SK-N-SH (cell line): ENCODE results near the gene ARID4B. TPM values are rescaled to one million over a fixed set of nuclear protein-coding genes. Genes with fewer than 3 reads are reported as not detected.

Source experiments
- CTCF ChIA-PET: fragments of 300-600, 350-600 bp; formaldehyde crosslinking; extraction: SDS; loops from one replicate; lab custom pipeline; 2021; lab: Yijun Ruan, JAX
- POLR2A ChIA-PET: fragments of 350-600 bp; sonication (Branson Sonifier 250); formaldehyde crosslinking; extraction: SDS; loops from one replicate; lab custom pipeline; 2020; ENCODE audit warnings: antibody characterized with exemption, inconsistent platforms; lab: Yijun Ruan, JAX
- DNase-seq: peaks from one replicate; pipeline ENCODE4 v3.0.0; 2012
- H2AFZ ChIP-seq: fragments of 200-600 bp; sonication (generic); 2 replicates; pipeline ENCODE4 v1.8.1; 2016; ENCODE audit warnings: antibody characterized with exemption, mild to moderate bottlenecking, low read depth
- H3F3A ChIP-seq: fragments of 200-600 bp; sonication (generic); replicated peaks from 2 replicates; pipeline ENCODE3; 2016; ENCODE audit warnings: antibody characterized with exemption, mild to moderate bottlenecking; ENCODE audit not compliant: insufficient read depth
- H3K27ac ChIP-seq, 2 experiments: fragments of 200-500 bp in 1 of 2; fragments of 200-600 bp in 1 of 2; sonication (Bioruptor generic) in 1 of 2; sonication (generic), shearing (Covaris generic) in 1 of 2; 2 replicates each; pipeline versions ENCODE4 v1.5.1 to v1.6.1; 2014 to 2016; ENCODE audit warnings: low read depth in 2 of 2, inconsistent platforms in 1 of 2, low read length in 1 of 2, mild to moderate bottlenecking in 1 of 2, mixed read lengths in 1 of 2
- H3K27me3 ChIP-seq: fragments of 200-600 bp; sonication (generic), shearing (Covaris generic); 2 replicates; pipeline ENCODE4 v1.6.1; 2016; ENCODE audit warnings: mixed run types; ENCODE audit not compliant: insufficient read depth
- H3K36me3 ChIP-seq, 2 experiments: fragments of 200-500 bp in 1 of 2; fragments of 200-600 bp in 1 of 2; sonication (Bioruptor generic) in 1 of 2; sonication (generic) in 1 of 2; replicated peaks in 1 of 2; 2 replicates each; pipeline versions ENCODE3 to v1.5.1; 2014 to 2016; ENCODE audit warnings: low read length in 1 of 2, mild to moderate bottlenecking in 1 of 2; ENCODE audit not compliant: insufficient read depth in 2 of 2, control insufficient read depth in 1 of 2
- H3K4me1 ChIP-seq, 2 experiments: fragments of 200-500 bp in 1 of 2; fragments of 200-600 bp in 1 of 2; sonication (Bioruptor generic) in 1 of 2; sonication (generic), shearing (Covaris generic) in 1 of 2; 2 replicates each; pipeline versions ENCODE4 v1.5.1 to v1.6.1; 2014 to 2016; ENCODE audit warnings: low read depth in 1 of 2, low read length in 1 of 2, mixed run types in 1 of 2; ENCODE audit not compliant: insufficient read depth in 2 of 2, control insufficient read depth in 1 of 2
- H3K4me2 ChIP-seq: fragments of 200-600 bp; sonication (generic), shearing (Covaris generic); 2 replicates; pipeline ENCODE4 v1.6.1; 2017; ENCODE audit warnings: mixed run types
- H3K4me3 ChIP-seq, 2 experiments: fragments of 200-500 bp in 1 of 2; fragments of 200-600 bp in 1 of 2; sonication (Bioruptor generic) in 1 of 2; sonication (generic), shearing (Covaris generic) in 1 of 2; 2 replicates each; pipeline versions ENCODE4 v1.5.1 to v1.8.1; 2014 to 2016; ENCODE audit warnings: low read depth in 2 of 2, inconsistent platforms in 1 of 2, low read length in 1 of 2, mild to moderate bottlenecking in 1 of 2, mixed read lengths in 1 of 2, moderate library complexity in 1 of 2
- H3K79me2 ChIP-seq: fragments of 200-600 bp; sonication (generic); 2 replicates; pipeline ENCODE4 v1.8.1; 2017; ENCODE audit warnings: mild to moderate bottlenecking; ENCODE audit not compliant: insufficient read depth
- H3K9ac ChIP-seq: fragments of 200-600 bp; sonication (generic); 2 replicates; pipeline ENCODE4 v1.6.1; 2017; ENCODE audit warnings: mixed run types
- H3K9me2 ChIP-seq: fragments of 200-600 bp; sonication (generic); 2 replicates; pipeline ENCODE4 v1.6.1; 2017; ENCODE audit warnings: mixed run types
- H3K9me3 ChIP-seq: fragments of 200-600 bp; sonication (generic); 2 replicates; pipeline ENCODE4 v1.6.1; 2017; ENCODE audit warnings: mixed run types, mild to moderate bottlenecking, moderate library complexity
- H4K20me1 ChIP-seq: fragments of 200-600 bp; sonication (generic); 2 replicates; pipeline ENCODE4 v1.6.1; 2017; ENCODE audit warnings: mild to moderate bottlenecking, mixed run types; ENCODE audit not compliant: insufficient read depth
- CHD2 ChIP-seq: fragments of 150-350 bp; IDR thresholded peaks from 2 replicates; pipeline ENCODE4 v1.6.1; 2018; ENCODE audit warnings: low read length; ENCODE audit not compliant: partially characterized antibody
- ELF1 ChIP-seq: IDR thresholded peaks from 2 replicates; pipeline ENCODE4 v1.4.0; 2012
- FOSL2 ChIP-seq: IDR thresholded peaks from 2 replicates; pipeline ENCODE4 v1.4.0; 2012; ENCODE audit warnings: low read depth, mild to moderate bottlenecking, moderate library complexity, borderline replicate concordance
- MXI1 ChIP-seq: IDR thresholded peaks from 2 replicates; pipeline ENCODE4 v1.6.1; 2012; ENCODE audit warnings: mild to moderate bottlenecking, low read depth, low read length, improper control_type of control experiment
- POLR2AphosphoS5 ChIP-seq: IDR thresholded peaks from 2 replicates; pipeline ENCODE4 v1.6.1; 2012; ENCODE audit warnings: low read depth, low read length
- RAD21 ChIP-seq: IDR thresholded peaks from 2 replicates; pipeline ENCODE4 v1.6.1; 2012; ENCODE audit warnings: mild to moderate bottlenecking, low read length
- RCOR1 ChIP-seq: fragments of 150-350 bp; IDR thresholded peaks from 2 replicates; pipeline ENCODE4 v1.6.1; 2017; ENCODE audit warnings: antibody characterized with exemption, low read length
- RFX5 ChIP-seq: IDR thresholded peaks from 2 replicates; pipeline ENCODE4 v1.6.1; 2012; ENCODE audit warnings: mild to moderate bottlenecking, improper control_type of control experiment, low read length
- SMC3 ChIP-seq: IDR thresholded peaks from 2 replicates; pipeline ENCODE4 v1.6.1; 2012; ENCODE audit warnings: low read depth, low read length, improper control_type of control experiment
- TCF12 ChIP-seq: IDR thresholded peaks from 2 replicates; pipeline ENCODE4 v1.4.0; 2012
- YY1 ChIP-seq: IDR thresholded peaks from 2 replicates; pipeline ENCODE4 v1.4.0; 2012; ENCODE audit warnings: low read depth, mild to moderate bottlenecking
- WGBS: methylation state at CpG from one replicate; pipeline ENCODE4 v1.1.6; 2017; ENCODE audit warnings: low lambda C conversion rate; 5-methylcytosine and 5-hydroxymethylcytosine counted together
- polyA plus RNA-seq, 3 experiments: library from polyadenylated mRNA; depleted of rRNA; stranded (reverse); fragments of >200 nt; gene quantifications; 2 replicates each; pipeline ENCODE4 v1.2.3, GENCODE V29; 2012
- TF ChIP-seq, protein P1 (sequence below): IDR thresholded peaks from 2 replicates; pipeline ENCODE4; 2012
- TF ChIP-seq, protein P2 (sequence below): IDR thresholded peaks from 2 replicates; pipeline ENCODE4 v1.4.0; 2012; ENCODE audit warnings: low read depth, borderline replicate concordance
- TF ChIP-seq, protein P3 (sequence below): fragments of 150-350 bp; IDR thresholded peaks from 2 replicates; pipeline ENCODE4 v1.6.1; 2016; ENCODE audit warnings: mild to moderate bottlenecking, low read depth, low read length
- TF ChIP-seq, protein P4 (sequence below): IDR thresholded peaks from 2 replicates; pipeline ENCODE4 v1.4.0; 2012; ENCODE audit warnings: low read depth
- TF ChIP-seq, protein P5 (sequence below): IDR thresholded peaks from 2 replicates; pipeline ENCODE4 v1.6.1; 2012; ENCODE audit warnings: mild to moderate bottlenecking, low read depth, low read length, moderate library complexity
- TF ChIP-seq, protein P6 (sequence below): IDR thresholded peaks from 2 replicates; pipeline ENCODE4 v1.4.0; 2012; ENCODE audit warnings: low read depth, borderline replicate concordance

Gene ARID4B
- polyA plus RNA-seq, 1 of the 3 experiments (the other 2 are of a cell fraction) = 4.4 TPM

DNA sequence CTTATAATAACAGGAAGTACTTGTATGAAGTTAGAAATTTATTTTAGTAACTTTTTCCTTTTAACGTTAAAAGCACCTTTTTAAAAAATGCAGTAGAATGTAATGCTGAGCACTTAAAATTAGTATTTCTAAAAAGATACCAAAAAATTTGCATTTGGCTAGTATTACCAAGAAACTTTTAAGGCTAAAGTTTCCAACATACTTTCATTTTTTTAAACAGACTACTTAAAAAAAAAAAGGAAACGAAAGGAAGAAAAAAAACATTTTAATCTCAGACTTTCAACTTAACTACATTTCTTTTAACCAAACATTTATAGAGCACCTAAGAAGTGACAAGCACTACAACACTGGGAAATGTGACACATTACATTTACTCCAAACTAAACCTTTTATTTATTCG is 2.8 kb downstream of the ARID4B start (continued):
- TF ChIP-seq, protein P1, sequence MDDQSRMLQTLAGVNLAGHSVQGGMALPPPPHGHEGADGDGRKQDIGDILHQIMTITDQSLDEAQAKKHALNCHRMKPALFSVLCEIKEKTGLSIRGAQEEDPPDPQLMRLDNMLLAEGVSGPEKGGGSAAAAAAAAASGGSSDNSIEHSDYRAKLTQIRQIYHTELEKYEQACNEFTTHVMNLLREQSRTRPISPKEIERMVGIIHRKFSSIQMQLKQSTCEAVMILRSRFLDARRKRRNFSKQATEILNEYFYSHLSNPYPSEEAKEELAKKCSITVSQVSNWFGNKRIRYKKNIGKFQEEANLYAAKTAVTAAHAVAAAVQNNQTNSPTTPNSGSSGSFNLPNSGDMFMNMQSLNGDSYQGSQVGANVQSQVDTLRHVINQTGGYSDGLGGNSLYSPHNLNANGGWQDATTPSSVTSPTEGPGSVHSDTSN = no peak
- TF ChIP-seq, protein P2, sequence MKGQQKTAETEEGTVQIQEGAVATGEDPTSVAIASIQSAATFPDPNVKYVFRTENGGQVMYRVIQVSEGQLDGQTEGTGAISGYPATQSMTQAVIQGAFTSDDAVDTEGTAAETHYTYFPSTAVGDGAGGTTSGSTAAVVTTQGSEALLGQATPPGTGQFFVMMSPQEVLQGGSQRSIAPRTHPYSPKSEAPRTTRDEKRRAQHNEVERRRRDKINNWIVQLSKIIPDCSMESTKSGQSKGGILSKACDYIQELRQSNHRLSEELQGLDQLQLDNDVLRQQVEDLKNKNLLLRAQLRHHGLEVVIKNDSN = no peak
- TF ChIP-seq MXI1 (no peak), RAD21 (no peak), TCF12 (no peak), ELF1 (no peak), CHD2 (no peak), YY1 (no peak), SMC3 (no peak), FOSL2 (no peak), RCOR1 (no peak)
- TF ChIP-seq, protein P3, sequence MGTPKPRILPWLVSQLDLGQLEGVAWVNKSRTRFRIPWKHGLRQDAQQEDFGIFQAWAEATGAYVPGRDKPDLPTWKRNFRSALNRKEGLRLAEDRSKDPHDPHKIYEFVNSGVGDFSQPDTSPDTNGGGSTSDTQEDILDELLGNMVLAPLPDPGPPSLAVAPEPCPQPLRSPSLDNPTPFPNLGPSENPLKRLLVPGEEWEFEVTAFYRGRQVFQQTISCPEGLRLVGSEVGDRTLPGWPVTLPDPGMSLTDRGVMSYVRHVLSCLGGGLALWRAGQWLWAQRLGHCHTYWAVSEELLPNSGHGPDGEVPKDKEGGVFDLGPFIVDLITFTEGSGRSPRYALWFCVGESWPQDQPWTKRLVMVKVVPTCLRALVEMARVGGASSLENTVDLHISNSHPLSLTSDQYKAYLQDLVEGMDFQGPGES = no peak
- TF ChIP-seq, protein P4, sequence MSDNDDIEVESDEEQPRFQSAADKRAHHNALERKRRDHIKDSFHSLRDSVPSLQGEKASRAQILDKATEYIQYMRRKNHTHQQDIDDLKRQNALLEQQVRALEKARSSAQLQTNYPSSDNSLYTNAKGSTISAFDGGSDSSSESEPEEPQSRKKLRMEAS = no peak
- TF ChIP-seq, all 33 proteins: peak for 0

DNA sequence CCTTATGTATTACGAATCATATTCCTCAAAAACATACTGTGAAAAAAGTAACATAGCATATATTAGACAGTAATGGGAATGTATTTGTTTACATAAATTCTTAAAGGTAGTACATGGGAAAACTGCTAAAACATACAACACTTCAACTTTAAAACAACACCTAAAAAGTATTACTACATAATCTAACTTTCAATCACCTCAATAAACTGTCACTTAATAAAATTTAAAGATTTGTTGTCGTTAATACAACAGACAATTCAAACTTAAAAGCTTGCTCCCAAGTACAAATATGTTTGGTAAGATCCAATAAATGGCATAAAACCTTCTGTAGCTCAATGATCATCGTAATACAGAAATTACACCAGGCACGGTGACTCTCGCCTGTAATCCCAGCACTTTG is 3.7 kb downstream of the ARID4B start:
- H3K4me2 ChIP-seq = peak overlapping the region; percentile 94
- H4K20me1 ChIP-seq = peaks cover 72% of the 10 kb centered on the region
- H3F3A ChIP-seq = peaks cover 4% of the 10 kb centered on the region
- H3K9me3 ChIP-seq = no peaks in the 10 kb centered on the region
- H3K4me3 ChIP-seq = peak overlapping the region in 1 of 2 experiments; percentile 81; a peak in 1 of 4 replicates
- no peak overlapping the region for H3K27ac ChIP-seq
- H3K9ac ChIP-seq = no peak overlapping the region
- TF ChIP-seq FOSL2 = no peak
- TF ChIP-seq, protein P2 = no peak
- TF ChIP-seq TCF12 = no peak
- TF ChIP-seq RFX5 = no peak
- TF ChIP-seq, protein P5, sequence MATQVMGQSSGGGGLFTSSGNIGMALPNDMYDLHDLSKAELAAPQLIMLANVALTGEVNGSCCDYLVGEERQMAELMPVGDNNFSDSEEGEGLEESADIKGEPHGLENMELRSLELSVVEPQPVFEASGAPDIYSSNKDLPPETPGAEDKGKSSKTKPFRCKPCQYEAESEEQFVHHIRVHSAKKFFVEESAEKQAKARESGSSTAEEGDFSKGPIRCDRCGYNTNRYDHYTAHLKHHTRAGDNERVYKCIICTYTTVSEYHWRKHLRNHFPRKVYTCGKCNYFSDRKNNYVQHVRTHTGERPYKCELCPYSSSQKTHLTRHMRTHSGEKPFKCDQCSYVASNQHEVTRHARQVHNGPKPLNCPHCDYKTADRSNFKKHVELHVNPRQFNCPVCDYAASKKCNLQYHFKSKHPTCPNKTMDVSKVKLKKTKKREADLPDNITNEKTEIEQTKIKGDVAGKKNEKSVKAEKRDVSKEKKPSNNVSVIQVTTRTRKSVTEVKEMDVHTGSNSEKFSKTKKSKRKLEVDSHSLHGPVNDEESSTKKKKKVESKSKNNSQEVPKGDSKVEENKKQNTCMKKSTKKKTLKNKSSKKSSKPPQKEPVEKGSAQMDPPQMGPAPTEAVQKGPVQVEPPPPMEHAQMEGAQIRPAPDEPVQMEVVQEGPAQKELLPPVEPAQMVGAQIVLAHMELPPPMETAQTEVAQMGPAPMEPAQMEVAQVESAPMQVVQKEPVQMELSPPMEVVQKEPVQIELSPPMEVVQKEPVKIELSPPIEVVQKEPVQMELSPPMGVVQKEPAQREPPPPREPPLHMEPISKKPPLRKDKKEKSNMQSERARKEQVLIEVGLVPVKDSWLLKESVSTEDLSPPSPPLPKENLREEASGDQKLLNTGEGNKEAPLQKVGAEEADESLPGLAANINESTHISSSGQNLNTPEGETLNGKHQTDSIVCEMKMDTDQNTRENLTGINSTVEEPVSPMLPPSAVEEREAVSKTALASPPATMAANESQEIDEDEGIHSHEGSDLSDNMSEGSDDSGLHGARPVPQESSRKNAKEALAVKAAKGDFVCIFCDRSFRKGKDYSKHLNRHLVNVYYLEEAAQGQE = no peak
- TF ChIP-seq, protein P4 = no peak
- TF ChIP-seq, protein P6, sequence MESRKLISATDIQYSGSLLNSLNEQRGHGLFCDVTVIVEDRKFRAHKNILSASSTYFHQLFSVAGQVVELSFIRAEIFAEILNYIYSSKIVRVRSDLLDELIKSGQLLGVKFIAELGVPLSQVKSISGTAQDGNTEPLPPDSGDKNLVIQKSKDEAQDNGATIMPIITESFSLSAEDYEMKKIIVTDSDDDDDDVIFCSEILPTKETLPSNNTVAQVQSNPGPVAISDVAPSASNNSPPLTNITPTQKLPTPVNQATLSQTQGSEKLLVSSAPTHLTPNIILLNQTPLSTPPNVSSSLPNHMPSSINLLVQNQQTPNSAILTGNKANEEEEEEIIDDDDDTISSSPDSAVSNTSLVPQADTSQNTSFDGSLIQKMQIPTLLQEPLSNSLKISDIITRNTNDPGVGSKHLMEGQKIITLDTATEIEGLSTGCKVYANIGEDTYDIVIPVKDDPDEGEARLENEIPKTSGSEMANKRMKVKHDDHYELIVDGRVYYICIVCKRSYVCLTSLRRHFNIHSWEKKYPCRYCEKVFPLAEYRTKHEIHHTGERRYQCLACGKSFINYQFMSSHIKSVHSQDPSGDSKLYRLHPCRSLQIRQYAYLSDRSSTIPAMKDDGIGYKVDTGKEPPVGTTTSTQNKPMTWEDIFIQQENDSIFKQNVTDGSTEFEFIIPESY = no peak
- TF ChIP-seq RAD21 = no peak
- TF ChIP-seq MXI1 = no peak
- no peak for TF ChIP-seq ELF1
- TF ChIP-seq YY1 = no peak
- TF ChIP-seq, protein P1 = no peak
- no peak for TF ChIP-seq CHD2
- TF ChIP-seq POLR2AphosphoS5 = no peak
- peaks cover 9 to 20% of the 10 kb centered on the region in 2 experiments for H3K36me3 ChIP-seq
- ChIA-PET CTCF (interaction anchor here (0.8 to 5.9 kb wide), 4 partner anchors 10 to 93 kb away, joined by 4 to 34 read pairs (median 4); no protein-coding TSS in a partner anchor), POLR2A (interaction anchor here (0.7 kb wide), 1 partner anchor 10 kb away, joined by 3 read pairs; no protein-coding TSS in a partner anchor)
- no peaks in the 10 kb centered on the region for H3K9me2 ChIP-seq
- H3K4me1 ChIP-seq = peaks cover 13 to 15% of the 10 kb centered on the region in 2 experiments; a peak in 3 of 4 replicates
- no peak for DNase-seq
- 97% methylated on average over 5 of the region's 5 CpGs for WGBS
- H2AFZ ChIP-seq = no peak overlapping the region
- peaks cover 87% of the 10 kb centered on the region for H3K79me2 ChIP-seq
- H3K27me3 ChIP-seq = no peaks in the 10 kb centered on the region
